Activated CD8-positive, alpha-beta T cell treated with anti-CD3 and anti-CD28 coated beads, Interleukin-2, amount 10 ng/mL, durations not matched to agents 7 days and 5 days (primary cell): Measurements from ENCODE around the gene GABARAPL2. TPM values are rescaled to one million over a fixed set of nuclear protein-coding genes. Genes with fewer than 3 reads are reported as not detected.

Experiments used
- ATAC-seq: fragments of 150-1000 bp; cut with Tn5 transposase; one replicate; pipeline ENCODE4 v1.10.0; 2021; ENCODE audit warnings: moderate library complexity
- CTCF ChIA-PET: fragments of 350-600 bp; sonication (Branson Sonifier 250); formaldehyde crosslinking; loops from one replicate; lab custom pipeline; 2021; ENCODE audit warnings: antibody characterized with exemption; lab: Charles Lee
- POLR2A ChIA-PET: fragments of 350-600 bp; sonication (Branson Sonifier 250); formaldehyde crosslinking; loops from one replicate; lab custom pipeline; 2021; ENCODE audit warnings: antibody characterized with exemption; lab: Charles Lee
- DNase-seq: peaks from one replicate; pipeline ENCODE4 v3.0.0-alpha.2; 2020
- H3K27ac Mint-ChIP-seq: one replicate; pipeline ENCODE4 v1.8.0; 2021; ENCODE audit warnings: mild to moderate bottlenecking, mixed read lengths
- H3K27me3 Mint-ChIP-seq: one replicate; pipeline ENCODE4 v1.8.0; 2021; ENCODE audit warnings: low read depth, mixed read lengths
- H3K36me3 Mint-ChIP-seq: one replicate; pipeline ENCODE4 v1.8.0; 2021; ENCODE audit warnings: low read depth, mixed read lengths
- H3K4me1 Mint-ChIP-seq: one replicate; pipeline ENCODE4 v1.8.0; 2021; ENCODE audit warnings: low read depth, mixed read lengths
- H3K4me3 Mint-ChIP-seq: one replicate; pipeline ENCODE4 v1.8.0; 2021; ENCODE audit warnings: mild to moderate bottlenecking, mixed read lengths
- H3K9me3 Mint-ChIP-seq: one replicate; pipeline ENCODE4 v1.8.0; 2022; ENCODE audit warnings: mixed read lengths; ENCODE audit not compliant: insufficient read depth
- total RNA-seq, 2 experiments: library from RNA; stranded (reverse); gene quantifications; one replicate each; pipeline ENCODE4 v1.2.3, GENCODE V29; 2021

GABARAPL2 gene
- total RNA-seq, 2 experiments from 2014 or later: 57.3 to 59.6 TPM

- peak; percentile 98 for DNase-seq
Measured at GRCh38 chr16:75555707-75556430, 10.3 kb upstream of the GABARAPL2 start, which contains the start of gene TMEM231. TSS of gene TMEM231 (minus strand) at chr16:75556252. CDS start at chr16:75556209, 43 bp downstream.

GRCh38 chr16:75556431-75556950 lies 9.7 kb upstream of the GABARAPL2 start:
- POLR2A ChIA-PET: interaction anchor here (1.3 to 3.1 kb wide), 3 partner anchors 10 to 91 kb away, joined by 5 to 18 read pairs (median 8); partner anchors contain the start of genes ADAT1, GABARAPL2, KARS1 and TERF2IP
- H3K27me3 Mint-ChIP-seq: peaks cover 19% of the 10 kb centered on the region
- CTCF ChIA-PET: interaction anchor here (0.7 to 1.4 kb wide), 10 partner anchors 9 to 207 kb away, joined by 3 to 7 read pairs (median 4); partner anchors contain the start of genes ADAT1, GABARAPL2, KARS1 and TERF2IP
- no peaks in the 10 kb centered on the region for H3K9me3 Mint-ChIP-seq
- ATAC-seq: no peak
- H3K4me1 Mint-ChIP-seq: peaks cover 9% of the 10 kb centered on the region
- no peak for DNase-seq
- H3K36me3 Mint-ChIP-seq: no peaks in the 10 kb centered on the region
- H3K27ac Mint-ChIP-seq: peak overlapping the region; percentile 73
- H3K4me3 Mint-ChIP-seq: peak overlapping the region; percentile 84

More at GRCh38 chr16:75555707-75556430, 10.3 kb upstream of the GABARAPL2 start, which contains the start of gene TMEM231:
- H3K9me3 Mint-ChIP-seq: no peaks in the 10 kb centered on the region
- H3K27me3 Mint-ChIP-seq: peaks cover 19% of the 10 kb centered on the region
- ATAC-seq: peak; percentile 96
- peak within 1 kb of the TSS; percentile 84 for H3K4me3 Mint-ChIP-seq
- H3K27ac Mint-ChIP-seq: peak within 1 kb of the TSS; percentile 73
- H3K36me3 Mint-ChIP-seq: no peaks in the 10 kb centered on the region
- CTCF ChIA-PET: interaction anchor here (0.7 to 1.4 kb wide), 9 partner anchors 9 to 208 kb away, joined by 3 to 7 read pairs (median 4); partner anchors contain the start of genes ADAT1, GABARAPL2, KARS1 and TERF2IP
- POLR2A ChIA-PET: interaction anchor here (1.3 to 3.1 kb wide), 3 partner anchors 10 to 92 kb away, joined by 5 to 18 read pairs (median 8); partner anchors contain the start of genes ADAT1, GABARAPL2, KARS1 and TERF2IP
- peaks cover 9% of the 10 kb centered on the region for H3K4me1 Mint-ChIP-seq

DNA sequence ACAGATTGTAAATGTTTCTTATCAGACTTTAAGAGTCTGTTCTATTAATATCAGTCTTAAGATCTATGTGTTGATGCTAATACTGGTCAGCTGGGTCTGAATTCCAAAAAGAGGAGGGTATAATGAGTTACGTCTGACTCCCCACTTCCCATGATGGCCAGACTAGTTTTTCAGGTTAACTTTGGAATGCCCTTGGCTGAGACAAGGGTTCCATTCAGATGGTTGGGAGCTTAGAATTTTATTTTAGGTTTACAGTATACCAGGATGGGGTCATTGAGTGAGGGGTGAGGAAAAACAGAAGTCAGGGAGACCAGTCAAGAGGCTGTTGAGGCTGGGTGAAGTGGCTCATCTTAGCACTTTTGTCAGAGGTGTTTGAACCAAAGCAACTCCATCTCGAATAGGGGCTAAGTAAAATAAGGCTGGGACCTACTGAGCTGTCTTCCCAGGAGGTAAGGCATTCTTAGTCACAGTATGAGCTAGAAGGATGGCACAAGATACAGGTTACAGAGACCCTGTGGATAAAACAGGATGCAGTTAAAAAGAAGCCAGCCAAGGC lies 7.3 kb upstream of the GABARAPL2 start:
- Mint-ChIP-seq H3K9me3 (no peaks in the 10 kb centered on the region), H3K27ac (no peak overlapping the region), H3K4me3 (no peak overlapping the region), H3K36me3 (no peaks in the 10 kb centered on the region), H3K27me3 (peaks cover 25% of the 10 kb centered on the region), H3K4me1 (peaks cover 9% of the 10 kb centered on the region)
- ATAC-seq: no peak
- POLR2A ChIA-PET: interaction anchor here (2.6 kb wide), 1 partner anchor 89 kb away, joined by 11 read pairs; the partner anchor contains the start of genes KARS1 and TERF2IP
- CTCF ChIA-PET: interaction anchor here (1.1 kb wide), 1 partner anchor 90 kb away, joined by 3 read pairs; no protein-coding TSS in a partner anchor
- DNase-seq: no peak

GRCh38 chr16:75559564-75560372 lies 6.4 kb upstream of the GABARAPL2 start:
- POLR2A ChIA-PET: interaction anchor here (2.6 kb wide), 1 partner anchor 88 kb away, joined by 11 read pairs; the partner anchor contains the start of genes KARS1 and TERF2IP
- Mint-ChIP-seq H3K27ac (no peak overlapping the region), H3K4me3 (no peak overlapping the region), H3K27me3 (peaks cover 24% of the 10 kb centered on the region), H3K9me3 (no peaks in the 10 kb centered on the region), H3K4me1 (peaks cover 10% of the 10 kb centered on the region), H3K36me3 (no peaks in the 10 kb centered on the region)
- CTCF ChIA-PET: interaction anchor here (1.1 kb wide), 1 partner anchor 89 kb away, joined by 3 read pairs; no protein-coding TSS in a partner anchor
- no peak for DNase-seq
- no peak for ATAC-seq

GRCh38 chr16:75565640-75566039 lies 539 bp upstream of the GABARAPL2 start:
- Mint-ChIP-seq H3K4me3 (peak overlapping the region; percentile 97), H3K27me3 (peaks cover 14% of the 10 kb centered on the region), H3K9me3 (no peaks in the 10 kb centered on the region), H3K27ac (peak overlapping the region; percentile 90), H3K4me1 (peaks cover 39% of the 10 kb centered on the region), H3K36me3 (peaks cover 20% of the 10 kb centered on the region)
- POLR2A ChIA-PET: interaction anchor here (0.9 to 3.8 kb wide), 8 partner anchors 9 to 132 kb away, joined by 3 to 19 read pairs (median 6); partner anchors contain the start of genes ADAT1, CFDP1, KARS1 and TERF2IP
- DNase-seq (no peak), ATAC-seq (peak; percentile 23)
- CTCF ChIA-PET: interaction anchor here (0.6 to 4.7 kb wide), 7 partner anchors 10 to 198 kb away, joined by 3 to 17 read pairs (median 6); partner anchors contain the start of genes ADAT1, TMEM170A and TMEM231

DNA sequence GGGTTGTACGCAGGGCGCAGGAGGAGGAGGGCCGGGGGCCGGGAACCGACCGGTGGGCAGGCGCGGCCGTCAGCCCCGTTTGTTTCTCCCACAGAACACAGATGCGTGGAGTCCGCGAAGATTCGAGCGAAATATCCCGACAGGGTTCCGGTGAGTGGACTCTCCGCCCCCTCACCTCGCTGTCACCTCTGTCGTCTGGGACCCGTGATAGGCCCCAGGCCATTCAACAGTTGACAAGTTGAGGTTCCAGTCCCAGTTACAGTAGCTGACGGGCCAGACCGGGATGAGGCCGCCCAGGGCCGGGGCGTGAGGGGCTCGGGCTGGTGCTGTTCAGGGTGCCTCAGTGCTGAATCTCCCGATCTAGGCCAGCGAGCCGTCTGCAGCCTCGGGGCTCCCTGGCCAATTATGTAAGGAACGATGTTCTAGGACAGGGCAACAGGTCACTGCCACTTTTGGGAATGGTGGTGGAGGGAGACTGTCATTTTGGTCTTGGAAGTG lies 628 bp downstream of the GABARAPL2 start:
- H3K27ac Mint-ChIP-seq: peak overlapping the region; percentile 67
- peak; percentile 27 for ATAC-seq
- peaks cover 14% of the 10 kb centered on the region for H3K27me3 Mint-ChIP-seq

GRCh38 chr16:75567911-75568310 lies 1.7 kb downstream of the GABARAPL2 start:
- peaks cover 39% of the 10 kb centered on the region for H3K4me1 Mint-ChIP-seq

More for the DNA sequence above, 628 bp downstream of the GABARAPL2 start:
- Mint-ChIP-seq H3K9me3 (no peaks in the 10 kb centered on the region), H3K4me1 (peaks cover 39% of the 10 kb centered on the region), H3K4me3 (peak overlapping the region; percentile 97), H3K36me3 (peaks cover 25% of the 10 kb centered on the region)
- POLR2A ChIA-PET: interaction anchor here (1.2 to 3.8 kb wide), 5 partner anchors 8 to 81 kb away, joined by 3 to 19 read pairs (median 16); partner anchors contain the start of genes ADAT1, KARS1, TERF2IP and TMEM231
- CTCF ChIA-PET: interaction anchor here (1.2 to 4.7 kb wide), 4 partner anchors 55 to 133 kb away, joined by 3 to 17 read pairs (median 6); partner anchors contain the start of gene TMEM170A
- peak; percentile 37 for DNase-seq

DNA sequence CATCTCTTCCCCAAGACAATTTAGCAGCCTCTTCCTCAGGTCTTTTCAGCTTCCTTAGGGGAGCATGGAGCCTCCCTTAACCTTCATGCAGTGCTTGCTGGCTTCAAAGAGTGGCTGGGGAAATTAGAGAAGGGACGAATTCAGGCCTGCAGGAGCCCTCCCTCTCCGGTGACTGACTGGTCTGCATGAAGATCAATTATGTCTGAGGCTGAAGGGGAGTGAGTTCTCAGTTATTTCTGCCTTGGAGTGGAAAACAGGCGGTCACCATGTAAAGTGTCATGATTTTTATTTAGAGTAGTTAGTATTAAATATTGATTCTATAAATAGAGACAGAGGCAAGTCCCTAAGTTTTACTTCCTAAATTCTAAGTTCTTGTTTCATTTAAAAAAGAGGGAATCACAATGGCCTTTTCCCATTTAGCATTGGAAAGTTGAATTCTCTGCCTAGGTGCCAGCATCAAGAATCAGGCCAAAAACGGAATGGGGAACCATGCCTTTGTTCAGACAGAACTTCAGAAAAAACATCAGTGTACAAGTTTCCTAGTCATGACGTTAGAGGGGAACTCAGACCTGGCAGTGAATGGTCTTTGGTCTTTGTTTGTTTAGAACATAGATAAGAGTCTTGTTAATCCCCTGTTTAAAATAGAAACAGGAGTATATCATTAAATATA lies 4.4 kb downstream of the GABARAPL2 start:
- H3K4me3 Mint-ChIP-seq: no peak overlapping the region
- ATAC-seq: no peak
- ChIA-PET POLR2A (no interaction called here), CTCF (no interaction called here)
- peaks cover 49% of the 10 kb centered on the region for H3K36me3 Mint-ChIP-seq
- no peaks in the 10 kb centered on the region for H3K9me3 Mint-ChIP-seq
- H3K27me3 Mint-ChIP-seq: no peaks in the 10 kb centered on the region
- peaks cover 31% of the 10 kb centered on the region for H3K4me1 Mint-ChIP-seq
- no peak overlapping the region for H3K27ac Mint-ChIP-seq
- no peak for DNase-seq

More at GRCh38 chr16:75567911-75568310, 1.7 kb downstream of the GABARAPL2 start:
- H3K9me3 Mint-ChIP-seq: no peaks in the 10 kb centered on the region
- H3K27me3 Mint-ChIP-seq: peaks cover 9% of the 10 kb centered on the region
- POLR2A ChIA-PET: interaction anchor here (3.4 to 3.8 kb wide), 3 partner anchors 11 to 80 kb away, joined by 16 to 19 read pairs (median 18); partner anchors contain the start of genes ADAT1, KARS1, TERF2IP and TMEM231
- peak overlapping the region; percentile 97 for H3K4me3 Mint-ChIP-seq
- DNase-seq (no peak), ATAC-seq (no peak)
- peak overlapping the region; percentile 32 for H3K27ac Mint-ChIP-seq
- H3K36me3 Mint-ChIP-seq: peaks cover 31% of the 10 kb centered on the region
- CTCF ChIA-PET: interaction anchor here (1.2 to 3.3 kb wide), 4 partner anchors 51 to 134 kb away, joined by 3 to 9 read pairs (median 4); no protein-coding TSS in a partner anchor

GRCh38 chr16:75572864-75573542 lies 6.8 kb downstream of the GABARAPL2 start:
- H3K36me3 Mint-ChIP-seq: peaks cover 58% of the 10 kb centered on the region
- POLR2A ChIA-PET: no interaction called here
- ATAC-seq: no peak
- DNase-seq: no peak
- no peaks in the 10 kb centered on the region for H3K27me3 Mint-ChIP-seq
- no peak overlapping the region for H3K4me3 Mint-ChIP-seq
- CTCF ChIA-PET: interaction anchor here (1.0 to 2.3 kb wide), 2 partner anchors 9 to 56 kb away, joined by 3 to 7 read pairs; no protein-coding TSS in a partner anchor
- peaks cover 16% of the 10 kb centered on the region for H3K4me1 Mint-ChIP-seq
- no peaks in the 10 kb centered on the region for H3K9me3 Mint-ChIP-seq
- H3K27ac Mint-ChIP-seq: no peak overlapping the region
